Glomerular endothelial cell (primary cell): ENCODE measurements around the gene NBAS. TPM values are rescaled to one million over a fixed set of nuclear protein-coding genes. Genes with fewer than 3 reads are reported as not detected.

Experiments used
- DNase-seq: peaks from one replicate; pipeline ENCODE4 v3.0.0-alpha.2; 2011; ENCODE audit warnings: low read depth, low spot score; ENCODE audit errors: extremely low read depth
- total RNA-seq: library from RNA; depleted of rRNA; stranded (reverse); fragments of >200 nt; gene quantifications from 2 replicates; pipeline ENCODE4 v1.2.3, GENCODE V29; 2015

NBAS gene
- total RNA-seq: 56.7 and 57.7 TPM in 2 replicates

DNA sequence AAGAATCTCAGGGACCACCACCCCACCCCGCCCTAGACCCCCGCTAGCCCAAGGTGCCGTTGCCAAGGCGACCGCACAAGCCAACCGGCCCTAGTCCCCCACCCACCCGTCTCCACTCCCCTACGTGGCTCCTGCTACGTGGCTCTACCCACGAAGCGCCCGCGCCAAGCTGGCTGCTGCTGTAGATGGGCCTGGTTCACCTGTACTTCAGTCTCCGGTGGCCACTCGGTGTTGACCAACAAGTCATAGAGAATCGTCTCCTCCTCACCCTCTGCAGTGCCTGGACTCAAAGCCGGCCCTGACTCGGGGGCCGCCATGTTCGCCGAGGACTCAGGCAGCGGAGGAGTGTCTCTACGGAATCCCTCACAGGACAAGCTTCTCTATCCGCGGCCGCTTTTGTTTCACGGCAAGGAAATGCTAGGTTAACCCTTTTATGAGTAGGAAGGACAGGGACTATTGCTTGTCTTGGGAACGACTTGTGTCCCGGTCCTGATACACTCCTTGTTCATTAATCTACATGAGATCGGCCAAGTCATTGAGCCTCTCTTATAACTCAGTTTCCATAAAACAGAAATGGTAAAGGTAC lies at the start of gene NBAS:
NBAS (minus strand) TSS at position 347 of the 586 bp plus-strand sequence; CDS start at position 317, 30 bp downstream.
- DNase-seq: peak; percentile 71

- DNase-seq: no peak
Measured at GRCh38 chr2:15610430-15610952, 49.4 kb upstream of the NBAS start.

DNA sequence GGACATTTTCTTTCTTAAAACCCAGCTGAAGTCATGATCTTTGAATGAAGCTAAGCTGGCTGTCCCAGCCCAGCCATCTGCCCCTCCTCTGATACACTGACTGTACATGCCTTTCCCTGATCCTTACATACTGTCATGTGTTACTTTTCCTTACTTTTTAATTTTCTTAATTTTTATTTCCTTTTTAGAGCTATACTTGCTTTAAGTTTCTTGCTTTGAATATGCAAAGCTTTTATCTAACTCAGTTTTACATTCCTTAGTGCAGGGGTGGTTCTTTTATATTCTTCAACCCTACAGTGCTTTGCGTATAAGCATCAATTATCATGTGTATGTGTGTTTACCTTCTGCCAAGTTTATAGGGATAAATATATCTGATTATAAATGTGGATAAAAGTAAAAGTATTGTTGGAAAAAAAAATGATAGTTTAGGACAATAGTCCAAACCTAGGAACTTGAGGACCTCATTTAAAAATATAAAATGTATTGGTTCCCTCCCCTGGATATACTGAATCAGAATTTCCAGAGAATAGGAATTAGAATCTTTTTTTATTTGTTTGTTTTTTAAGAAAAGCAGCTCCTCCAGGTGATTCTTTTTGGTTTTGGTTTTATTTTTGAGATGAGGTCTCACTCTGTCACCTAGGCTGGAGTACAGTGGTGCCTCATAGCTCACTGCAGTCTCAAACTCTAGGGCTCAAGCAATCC lies 48.4 kb upstream of the NBAS start:
- DNase-seq: no peak

- DNase-seq: no peak
Measured at GRCh38 chr2:15608392-15608761, 47.2 kb upstream of the NBAS start.

DNA sequence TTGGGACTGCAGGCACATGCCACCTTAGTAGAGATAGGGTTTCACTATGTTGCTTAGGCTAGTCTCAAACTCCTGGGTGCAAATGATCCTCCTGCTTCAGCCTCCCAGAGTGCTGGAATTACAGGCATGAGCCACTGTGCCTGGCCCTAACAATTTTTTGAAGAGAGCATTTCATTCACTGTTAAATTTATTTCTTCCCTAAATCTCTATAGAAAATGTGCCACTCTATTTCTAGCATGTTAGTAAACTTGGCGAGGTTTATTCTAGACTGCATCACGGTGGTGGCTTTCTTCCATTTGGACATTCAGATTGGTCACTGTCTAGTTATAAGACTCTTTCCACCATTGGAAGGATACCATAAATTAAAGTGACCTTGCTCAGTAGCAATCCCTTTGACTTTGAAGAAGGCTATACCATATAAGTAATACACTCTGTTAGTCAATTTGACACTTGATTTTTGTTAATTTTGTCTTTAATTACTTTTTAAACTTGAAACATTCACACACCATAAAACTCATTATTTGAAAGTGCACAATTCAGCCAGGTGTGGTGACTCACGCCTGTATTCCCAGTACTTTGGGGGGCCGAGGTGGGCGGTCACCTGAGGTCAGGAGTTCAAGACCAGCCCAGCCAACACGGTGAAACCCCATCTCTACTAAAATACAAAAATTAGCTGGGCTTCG lies 46.7 kb upstream of the NBAS start:
- DNase-seq: no peak

GRCh38 chr2:15606481-15607441 lies 45.6 kb upstream of the NBAS start:
- no peak for DNase-seq

DNA sequence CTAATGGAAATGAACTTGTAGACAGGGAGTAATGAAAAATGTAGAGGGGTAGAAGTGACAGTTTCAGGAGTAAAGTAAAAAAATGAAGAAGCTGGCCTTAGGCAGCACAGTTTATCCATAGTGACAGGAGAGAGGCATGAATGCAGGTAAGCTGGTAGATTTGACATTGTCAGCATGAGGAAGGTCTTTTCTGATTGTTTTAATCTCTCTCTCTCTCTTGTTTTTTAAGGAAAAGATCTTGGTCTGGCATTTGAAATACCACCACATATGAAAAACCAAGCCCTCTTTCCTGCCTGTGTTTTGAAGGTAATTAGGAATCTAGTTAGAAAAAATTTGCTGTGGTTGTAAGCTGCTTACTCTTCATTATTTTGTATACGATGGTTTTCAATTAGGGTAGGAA lies 44.6 kb upstream of the NBAS start:
- no peak for DNase-seq

GRCh38 chr2:15603948-15604347 lies 42.8 kb upstream of the NBAS start:
- DNase-seq: no peak

- DNase-seq: no peak
Measured at GRCh38 chr2:15603044-15603765, 42.1 kb upstream of the NBAS start.

DNA sequence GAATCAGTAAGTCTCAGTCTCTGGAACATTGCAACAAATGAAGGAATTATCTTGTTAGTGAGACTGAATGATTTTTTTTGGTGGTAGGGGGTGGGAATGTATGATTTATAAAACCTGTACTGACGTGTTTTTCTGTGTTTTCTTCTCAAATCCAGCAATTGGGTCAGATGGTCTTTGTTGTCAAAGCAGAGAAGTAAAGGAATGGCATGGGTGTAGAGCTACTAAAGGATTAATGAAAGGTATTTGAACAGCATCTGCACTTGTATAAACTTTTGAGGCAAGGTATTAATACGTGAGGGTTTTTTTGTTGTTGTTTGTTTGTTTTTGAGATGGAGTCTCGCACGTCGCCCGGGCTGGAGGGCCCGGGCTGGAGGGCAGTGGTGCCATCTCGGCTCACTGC lies 41.3 kb upstream of the NBAS start:
- DNase-seq: no peak

DNA sequence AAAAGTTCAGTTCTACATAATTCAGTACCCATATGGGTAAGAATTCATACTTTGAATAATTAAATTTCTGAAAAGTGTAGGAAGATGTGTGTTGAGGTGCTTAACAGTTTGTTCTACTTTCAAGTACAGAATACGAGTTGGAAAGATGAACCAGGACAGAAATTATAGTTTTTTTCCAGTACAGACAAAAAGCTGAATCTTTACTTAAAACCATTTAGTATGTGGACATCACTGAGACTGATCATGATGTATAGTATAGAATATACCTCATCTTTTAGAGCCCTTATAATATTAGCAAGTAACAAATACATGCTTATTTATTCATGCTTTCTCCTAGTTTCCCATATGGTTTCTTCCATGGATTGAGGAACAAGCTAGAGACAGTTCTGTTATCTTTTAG lies 40.5 kb upstream of the NBAS start:
- DNase-seq: no peak

GRCh38 chr2:15599994-15600393 lies 38.9 kb upstream of the NBAS start:
- DNase-seq: no peak

DNA sequence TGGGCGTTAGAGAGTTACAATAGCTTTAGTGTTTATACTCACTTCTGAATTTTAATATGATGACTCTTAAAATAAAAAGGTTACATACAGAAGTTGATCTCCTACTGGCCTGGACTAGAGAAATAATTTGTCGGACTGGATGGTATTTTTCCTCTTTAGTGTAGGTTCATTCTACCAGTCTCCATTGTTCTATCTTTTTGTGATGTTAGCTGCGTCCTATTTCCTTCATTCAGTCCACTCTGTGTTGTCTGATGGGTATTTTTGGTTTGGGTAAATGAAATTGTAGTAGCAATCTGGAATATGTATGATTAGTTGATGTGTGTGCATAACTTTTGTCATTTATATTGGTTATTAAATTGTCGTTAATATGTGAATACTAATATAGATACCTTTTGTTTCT lies 35.8 kb upstream of the NBAS start:
- DNase-seq: no peak

- DNase-seq: no peak
Measured at GRCh38 chr2:15596350-15596749, 35.2 kb upstream of the NBAS start.

DNA sequence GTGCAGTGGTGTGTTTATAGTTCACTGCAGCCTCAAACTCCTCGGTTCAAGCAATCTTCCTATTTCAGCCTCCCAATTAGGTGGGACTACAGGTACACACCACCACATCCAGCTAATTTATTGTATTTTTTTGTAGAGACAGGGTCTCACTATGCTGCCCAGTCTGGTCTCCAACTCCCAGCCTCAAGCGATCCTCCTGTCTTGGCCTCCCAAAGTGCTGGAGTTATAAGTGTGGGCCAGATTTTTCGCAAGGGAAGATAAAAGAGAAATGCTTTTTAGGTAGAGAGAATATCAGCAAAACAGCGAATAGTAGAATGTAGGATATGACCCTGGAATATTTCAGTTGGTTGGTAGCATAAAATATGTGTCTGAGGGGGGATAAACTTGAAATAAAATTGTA lies 34.8 kb upstream of the NBAS start:
- DNase-seq: no peak

- no peak for DNase-seq
Measured at GRCh38 chr2:15595342-15595905, 34.3 kb upstream of the NBAS start.

DNA sequence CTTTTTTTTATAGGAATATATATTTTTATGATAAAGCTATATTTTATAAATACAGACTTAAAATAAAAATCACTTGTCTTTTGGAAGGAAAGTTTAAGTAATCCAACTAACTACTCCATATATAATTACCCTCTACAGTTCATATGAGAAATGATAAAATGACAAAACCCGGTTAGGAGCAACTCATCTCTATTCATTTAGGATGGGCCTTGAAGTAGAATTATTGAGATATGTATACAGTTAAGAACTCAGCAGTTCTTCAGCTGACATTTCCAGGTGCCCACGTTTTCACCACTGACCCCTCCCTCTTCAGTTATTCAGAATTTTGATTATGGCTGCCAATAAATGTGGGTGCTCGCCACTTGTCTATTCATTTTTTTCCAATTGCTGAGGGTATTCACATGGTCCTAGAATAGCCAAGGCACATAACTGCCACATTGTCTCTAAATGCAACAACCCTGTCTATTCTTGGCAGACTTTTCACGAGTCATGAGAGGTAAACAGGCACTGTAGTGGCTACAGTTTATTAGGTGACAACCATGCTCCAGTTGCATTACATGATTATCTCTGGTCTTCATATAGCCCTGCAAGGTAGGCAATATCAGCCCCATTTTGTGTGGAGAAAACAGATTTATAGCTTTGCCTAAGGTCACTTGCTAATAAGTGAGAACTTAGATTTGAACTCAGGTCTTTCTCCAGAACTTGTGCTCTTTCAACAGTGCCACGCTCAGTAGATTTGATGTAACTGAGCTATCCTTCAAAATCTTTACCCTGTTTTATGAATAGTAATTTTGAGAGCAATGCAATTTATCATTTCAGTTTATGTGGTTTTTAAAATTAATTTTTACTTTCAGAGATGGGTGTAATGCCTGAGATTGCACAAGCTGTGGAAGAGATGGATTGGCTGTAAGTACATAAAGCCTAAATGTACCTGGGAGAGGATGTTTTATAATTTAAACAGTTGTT lies 33.4 kb upstream of the NBAS start:
- DNase-seq: no peak

DNA sequence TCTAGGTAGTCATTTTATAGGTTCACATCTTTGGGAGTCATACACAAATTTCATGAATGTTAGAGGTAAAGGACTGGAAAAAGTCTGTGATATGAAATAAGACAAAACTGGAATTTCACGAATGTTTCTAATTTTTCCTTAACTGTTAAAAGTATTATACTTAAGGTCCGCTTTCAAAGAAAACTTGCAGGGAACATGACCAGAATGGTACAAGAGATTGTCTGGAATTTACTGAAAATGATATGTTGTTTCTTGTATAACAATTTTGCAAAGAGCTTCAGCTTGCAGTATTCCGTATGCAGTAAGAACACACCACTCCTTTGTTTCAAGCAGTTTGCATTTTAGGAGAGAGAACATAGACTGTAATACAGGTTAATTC lies 32.2 kb upstream of the NBAS start:
- no peak for DNase-seq
